HepG2 (cell line): Measurements from ENCODE around the gene NXT1. TPM values are rescaled to one million over a fixed set of nuclear protein-coding genes. Genes with fewer than 3 reads are reported as not detected.
A peak's percentile ranks its signal among the peaks of the same experiment; 100 is the strongest.

ENCODE experiments used
- GTF3A ChIP-seq: sonication (generic); formaldehyde crosslinking; conservative IDR thresholded peaks from 2 replicates; pipeline ENCODE4 v1.4.0; 2020; ENCODE audit warnings: mild to moderate bottlenecking, missing genetic modification reagents
- MNT ChIP-seq: fragments of 450-650 bp; IDR thresholded peaks from 2 replicates; pipeline ENCODE4 v1.6.1; 2016
- NFKBIZ ChIP-seq: IDR thresholded peaks from 2 replicates; pipeline ENCODE4 v1.6.1; 2018; ENCODE audit warnings: missing genetic modification reagents, missing compliant biosample characterization
- POGK ChIP-seq: sonication (generic); formaldehyde crosslinking; conservative IDR thresholded peaks from 2 replicates; pipeline ENCODE4 v1.8.0; 2022; ENCODE audit warnings: mild to moderate bottlenecking, moderate library complexity, missing genetic modification reagents
- RORA ChIP-seq: sonication (generic); formaldehyde crosslinking; IDR thresholded peaks from 2 replicates; pipeline ENCODE4 v1.5.0; 2020; ENCODE audit warnings: mild to moderate bottlenecking, missing genetic modification reagents, moderate library complexity
- WIZ ChIP-seq: sonication (generic); formaldehyde crosslinking; IDR thresholded peaks from 2 replicates; pipeline ENCODE4 v1.5.1; 2020; ENCODE audit warnings: mild to moderate bottlenecking, missing genetic modification reagents
- ZBTB3 ChIP-seq: sonication (generic); formaldehyde crosslinking; IDR thresholded peaks from 2 replicates; pipeline ENCODE4 v1.4.0; 2020; ENCODE audit warnings: low read depth, mild to moderate bottlenecking, moderate library complexity, missing genetic modification reagents, borderline replicate concordance
- ZNF121 ChIP-seq: sonication (generic); formaldehyde crosslinking; IDR thresholded peaks from 2 replicates; pipeline ENCODE4 v1.5.0; 2020; ENCODE audit warnings: mild to moderate bottlenecking, missing genetic modification reagents
- ZNF431 ChIP-seq: sonication (generic); formaldehyde crosslinking; IDR thresholded peaks from 2 replicates; pipeline ENCODE4 v1.9.0; 2022; ENCODE audit warnings: missing genetic modification reagents, low read depth, mild to moderate bottlenecking, borderline replicate concordance
- ZNF749 ChIP-seq: sonication (generic); formaldehyde crosslinking; IDR thresholded peaks from 2 replicates; pipeline ENCODE4 v1.8.0; 2022; ENCODE audit warnings: mild to moderate bottlenecking, missing genetic modification reagents, moderate library complexity, borderline replicate concordance
- ZNF841 ChIP-seq: sonication (generic); formaldehyde crosslinking; IDR thresholded peaks from 2 replicates; pipeline ENCODE4 v1.8.1; 2023; ENCODE audit warnings: missing genetic modification reagents, borderline replicate concordance
- polyA plus RNA-seq, 8 experiments: library from polyadenylated mRNA; depleted of rRNA in 3 of 8; stranded (reverse) in 7 of 8; unstranded in 1 of 8; fragments of >200 nt; fragmentation: Illumina TruSeq in 4 of 8; extraction: Trizol in 4 of 8; gene quantifications; 2 replicates each; pipeline versions ENCODE4 v1.2.1 to v1.2.3, GENCODE V29; 2011 to 2016; ENCODE audit warnings: low read depth in 4 of 8, missing spikeins in 1 of 8, mixed read lengths in 1 of 8; ENCODE audit not compliant: insufficient read depth in 1 of 8
- total RNA-seq, 5 experiments: library from RNA; depleted of rRNA; stranded (reverse); fragments of >200 nt; fragmentation: Illumina TruSeq; extraction: Trizol; gene quantifications; 2 replicates each; pipeline ENCODE4 v1.2.3, GENCODE V29; 2016; ENCODE audit warnings: low read depth in 1 of 5
- TF ChIP-seq, protein P1 (sequence below): sonication (generic); formaldehyde crosslinking; IDR thresholded peaks from 2 replicates; pipeline ENCODE4 v1.4.0; 2020; ENCODE audit warnings: missing genetic modification reagents
- TF ChIP-seq, protein P2 (sequence below): sonication (generic); formaldehyde crosslinking; IDR thresholded peaks from 2 replicates; pipeline ENCODE4 v1.8.0; 2022; ENCODE audit warnings: missing genetic modification reagents, mild to moderate bottlenecking, borderline replicate concordance
- TF ChIP-seq, protein P3 (sequence below): IDR thresholded peaks from 2 replicates; pipeline ENCODE4 v1.6.1; 2016
- TF ChIP-seq, protein P4 (sequence below): IDR thresholded peaks from 2 replicates; pipeline ENCODE4 v1.6.1; 2016; ENCODE audit warnings: mild to moderate bottlenecking

Gene NXT1
- total and polyA plus RNA-seq, 2 of the 13 experiments (the other 11 are each of a cell fraction or from before 2014, with no cell fraction given): 35.6 to 65.9 TPM

- TF ChIP-seq, protein P1, sequence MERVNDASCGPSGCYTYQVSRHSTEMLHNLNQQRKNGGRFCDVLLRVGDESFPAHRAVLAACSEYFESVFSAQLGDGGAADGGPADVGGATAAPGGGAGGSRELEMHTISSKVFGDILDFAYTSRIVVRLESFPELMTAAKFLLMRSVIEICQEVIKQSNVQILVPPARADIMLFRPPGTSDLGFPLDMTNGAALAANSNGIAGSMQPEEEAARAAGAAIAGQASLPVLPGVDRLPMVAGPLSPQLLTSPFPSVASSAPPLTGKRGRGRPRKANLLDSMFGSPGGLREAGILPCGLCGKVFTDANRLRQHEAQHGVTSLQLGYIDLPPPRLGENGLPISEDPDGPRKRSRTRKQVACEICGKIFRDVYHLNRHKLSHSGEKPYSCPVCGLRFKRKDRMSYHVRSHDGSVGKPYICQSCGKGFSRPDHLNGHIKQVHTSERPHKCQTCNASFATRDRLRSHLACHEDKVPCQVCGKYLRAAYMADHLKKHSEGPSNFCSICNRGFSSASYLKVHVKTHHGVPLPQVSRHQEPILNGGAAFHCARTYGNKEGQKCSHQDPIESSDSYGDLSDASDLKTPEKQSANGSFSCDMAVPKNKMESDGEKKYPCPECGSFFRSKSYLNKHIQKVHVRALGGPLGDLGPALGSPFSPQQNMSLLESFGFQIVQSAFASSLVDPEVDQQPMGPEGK (CRISPR knock-in tag): peak; percentile 94
- TF ChIP-seq NFKBIZ (CRISPR knock-in tag) (no peak; the same call in none of the 2 replicates), ZNF121 (CRISPR knock-in tag) (0 out of 2 replicates have a peak, but pooled peaks have one; percentile 55), ZNF841 (CRISPR knock-in tag) (no peak), ZBTB3 (CRISPR knock-in tag) (no peak; the same call in 1 of the 2 replicates), MNT (peak; percentile 93), ZNF431 (CRISPR knock-in tag) (peak; percentile 84), WIZ (CRISPR knock-in tag) (peak; percentile 90), ZNF749 (CRISPR knock-in tag) (peak; percentile 91), GTF3A (peak; percentile 94), RORA (CRISPR knock-in tag) (no peak), POGK (CRISPR knock-in tag) (peak; percentile 96)
- TF ChIP-seq, protein P2, sequence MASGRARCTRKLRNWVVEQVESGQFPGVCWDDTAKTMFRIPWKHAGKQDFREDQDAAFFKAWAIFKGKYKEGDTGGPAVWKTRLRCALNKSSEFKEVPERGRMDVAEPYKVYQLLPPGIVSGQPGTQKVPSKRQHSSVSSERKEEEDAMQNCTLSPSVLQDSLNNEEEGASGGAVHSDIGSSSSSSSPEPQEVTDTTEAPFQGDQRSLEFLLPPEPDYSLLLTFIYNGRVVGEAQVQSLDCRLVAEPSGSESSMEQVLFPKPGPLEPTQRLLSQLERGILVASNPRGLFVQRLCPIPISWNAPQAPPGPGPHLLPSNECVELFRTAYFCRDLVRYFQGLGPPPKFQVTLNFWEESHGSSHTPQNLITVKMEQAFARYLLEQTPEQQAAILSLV (CRISPR knock-in tag): peak; percentile 95
- TF ChIP-seq, protein P3, sequence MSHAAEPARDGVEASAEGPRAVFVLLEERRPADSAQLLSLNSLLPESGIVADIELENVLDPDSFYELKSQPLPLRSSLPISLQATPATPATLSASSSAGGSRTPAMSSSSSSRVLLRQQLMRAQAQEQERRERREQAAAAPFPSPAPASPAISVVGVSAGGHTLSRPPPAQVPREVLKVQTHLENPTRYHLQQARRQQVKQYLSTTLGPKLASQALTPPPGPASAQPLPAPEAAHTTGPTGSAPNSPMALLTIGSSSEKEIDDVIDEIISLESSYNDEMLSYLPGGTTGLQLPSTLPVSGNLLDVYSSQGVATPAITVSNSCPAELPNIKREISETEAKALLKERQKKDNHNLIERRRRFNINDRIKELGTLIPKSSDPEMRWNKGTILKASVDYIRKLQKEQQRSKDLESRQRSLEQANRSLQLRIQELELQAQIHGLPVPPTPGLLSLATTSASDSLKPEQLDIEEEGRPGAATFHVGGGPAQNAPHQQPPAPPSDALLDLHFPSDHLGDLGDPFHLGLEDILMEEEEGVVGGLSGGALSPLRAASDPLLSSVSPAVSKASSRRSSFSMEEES (CRISPR knock-in tag): peak; percentile 99
- TF ChIP-seq, protein P4, sequence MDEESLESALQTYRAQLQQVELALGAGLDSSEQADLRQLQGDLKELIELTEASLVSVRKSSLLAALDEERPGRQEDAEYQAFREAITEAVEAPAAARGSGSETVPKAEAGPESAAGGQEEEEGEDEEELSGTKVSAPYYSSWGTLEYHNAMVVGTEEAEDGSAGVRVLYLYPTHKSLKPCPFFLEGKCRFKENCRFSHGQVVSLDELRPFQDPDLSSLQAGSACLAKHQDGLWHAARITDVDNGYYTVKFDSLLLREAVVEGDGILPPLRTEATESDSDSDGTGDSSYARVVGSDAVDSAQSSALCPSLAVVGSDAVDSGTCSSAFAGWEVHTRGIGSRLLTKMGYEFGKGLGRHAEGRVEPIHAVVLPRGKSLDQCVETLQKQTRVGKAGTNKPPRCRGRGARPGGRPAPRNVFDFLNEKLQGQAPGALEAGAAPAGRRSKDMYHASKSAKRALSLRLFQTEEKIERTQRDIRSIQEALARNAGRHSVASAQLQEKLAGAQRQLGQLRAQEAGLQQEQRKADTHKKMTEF (CRISPR knock-in tag): peak; percentile 99
Observed at GRCh38 chr20:23361476-23362391, 11.1 kb downstream of the NXT1 start, which contains the start of gene GZF1 (continued).
